Right atrium auricular region (tissue), 2 donors: ENCODE measurements around the gene LUC7L. TPM values are rescaled to one million over a fixed set of nuclear protein-coding genes. Genes with fewer than 3 reads are reported as not detected.
"Not testable (repeated sequence)": the region's sequence is repeated elsewhere in the genome, so short reads cannot be mapped to it uniquely, and the experiment has no call there.

Experiments used
- DNase-seq: peaks from one replicate; pipeline ENCODE4 v3.0.0-alpha.2; 2019; ENCODE audit warnings: low spot score
- H3K27ac ChIP-seq, 2 donors: fragments of 200-600 bp; sonication (generic); 1 replicate in 1 of 2; 2 replicates in 1 of 2; pipeline ENCODE4 v1.5.1; 2016 to 2019
- H3K27me3 ChIP-seq, 2 donors: fragments of 200-600 bp; sonication (generic); one replicate each; pipeline versions ENCODE4 v1.5.1 to v1.6.0; 2017 to 2019
- H3K36me3 ChIP-seq: fragments of 200-600 bp; sonication (generic); one replicate; pipeline ENCODE4 v1.5.1; 2016
- H3K4me1 ChIP-seq, 2 donors: fragments of 200-600 bp; sonication (generic); one replicate each; pipeline versions ENCODE4 v1.5.1 to v1.6.0; 2017 to 2019
- H3K4me3 ChIP-seq, 2 donors: fragments of 200-600 bp; sonication (generic); 1 replicate in 1 of 2; 2 replicates in 1 of 2; pipeline ENCODE4 v1.5.1; 2017 to 2019; ENCODE audit warnings: mild to moderate bottlenecking in 1 of 2, moderate library complexity in 1 of 2
- H3K9me3 ChIP-seq, 2 donors: fragments of 200-600 bp; sonication (generic); one replicate each; pipeline ENCODE4 v1.5.1; 2019
- CTCF ChIP-seq, 2 donors: fragments of 200-600 bp; sonication (generic); IDR thresholded peaks; one replicate each; pipeline ENCODE4 v1.5.1; 2019; ENCODE audit warnings: antibody characterized with exemption in 2 of 2
- total RNA-seq, 2 donors: library from RNA; depleted of rRNA; stranded (reverse); fragments of >200 nt; gene quantifications; one replicate each; pipeline ENCODE4 v1.1.0, GENCODE V29; 2016

The LUC7L gene
- total RNA-seq, 2 donors from 2014 or later = 18.3 to 20.2 TPM

GRCh38 chr16:170788-171187 is 58.5 kb downstream of the LUC7L start:
- no peak for TF ChIP-seq CTCF (IDR thresholded peaks at IDR 0.05)
- no peaks in the 10 kb centered on the region for H3K36me3 ChIP-seq
- no peak overlapping the region for H3K4me3 ChIP-seq
- H3K27ac ChIP-seq = no peak overlapping the region
- H3K9me3 ChIP-seq = no peaks in the 10 kb centered on the region
- peaks cover 30 to 45% of the 10 kb centered on the region in 2 donors for H3K27me3 ChIP-seq
- H3K4me1 ChIP-seq = peaks cover 0 to 11% of the 10 kb centered on the region in 2 donors
- DNase-seq = no peak

GRCh38 chr16:170088-170507 is 59.2 kb downstream of the LUC7L start:
- not testable (repeated sequence) for DNase-seq, H3K4me3 ChIP-seq, H3K27ac ChIP-seq, H3K36me3 ChIP-seq, H3K9me3 ChIP-seq
- peaks cover 0 to 18% of the 10 kb centered on the region in 2 donors for H3K4me1 ChIP-seq
- peaks cover 37 to 47% of the 10 kb centered on the region in 2 donors for H3K27me3 ChIP-seq

GRCh38 chr16:169014-169413 is 60.2 kb downstream of the LUC7L start:
- no peak for TF ChIP-seq CTCF (IDR thresholded peaks at IDR 0.05)

GRCh38 chr16:168424-168823 is 60.8 kb downstream of the LUC7L start:
- DNase-seq = no peak
- Histone ChIP-seq H3K4me3 (no peak overlapping the region), H3K4me1 (peaks cover 0 to 20% of the 10 kb centered on the region in 2 donors), H3K27ac (no peak overlapping the region), H3K36me3 (no peaks in the 10 kb centered on the region), H3K27me3 (peaks cover 35 to 42% of the 10 kb centered on the region in 2 donors), H3K9me3 (no peaks in the 10 kb centered on the region)
- no peak for TF ChIP-seq CTCF (IDR thresholded peaks at IDR 0.05)

More at GRCh38 chr16:169014-169413, 60.2 kb downstream of the LUC7L start:
- peaks cover 35 to 42% of the 10 kb centered on the region in 2 donors for H3K27me3 ChIP-seq
- no peak overlapping the region for H3K27ac ChIP-seq
- no peak for DNase-seq
- H3K4me3 ChIP-seq = no peak overlapping the region
- no peaks in the 10 kb centered on the region for H3K9me3 ChIP-seq
- H3K36me3 ChIP-seq = no peaks in the 10 kb centered on the region
- peaks cover 0 to 20% of the 10 kb centered on the region in 2 donors for H3K4me1 ChIP-seq

- Histone ChIP-seq H3K9me3 (no peaks in the 10 kb centered on the region), H3K4me1 (peaks cover 0 to 20% of the 10 kb centered on the region in 2 donors), H3K27ac (no peak overlapping the region), H3K27me3 (peaks cover 35 to 42% of the 10 kb centered on the region in 2 donors), H3K36me3 (no peaks in the 10 kb centered on the region), H3K4me3 (no peak overlapping the region)
- DNase-seq = no peak
- no peak for TF ChIP-seq CTCF (IDR thresholded peaks at IDR 0.05)
Measured at GRCh38 chr16:167122-167690, 62.0 kb downstream of the LUC7L start.

- Histone ChIP-seq H3K27ac (no peak overlapping the region), H3K9me3 (no peaks in the 10 kb centered on the region), H3K36me3 (no peaks in the 10 kb centered on the region), H3K4me3 (no peak overlapping the region), H3K27me3 (peaks cover 33 to 42% of the 10 kb centered on the region in 2 donors), H3K4me1 (peaks cover 0 to 20% of the 10 kb centered on the region in 2 donors)
- no peak for TF ChIP-seq CTCF (IDR thresholded peaks at IDR 0.05)
- DNase-seq = no peak
Measured at GRCh38 chr16:166375-167121, 62.7 kb downstream of the LUC7L start.
